Measurements from ENCODE around the gene MIER3.

The MIER3 gene

GRCh38 chr5:56971275-56971674, 19.4 kb upstream of the MIER3 start:
- no peak overlapping the region for H3K4me3 ChIP-seq (replicated peaks; ENCODE audit: insufficient read depth, low read length)
- no peak overlapping the region for H3K27ac ChIP-seq (replicated peaks)
- no peaks in the 10 kb centered on the region for H3K27me3 ChIP-seq (ENCODE audit: insufficient read depth, poor library complexity, severe bottlenecking)
- DNase-seq (ENCODE audit: low read depth in 1 of 2, low spot score in 1 of 2) = no peak
- TF ChIP-seq CTCF (IDR thresholded peaks at IDR 0.05; ENCODE audit: insufficient read depth, low read length) (no peak), REST (IDR thresholded peaks at IDR 0.05; ENCODE audit: insufficient replicate concordance, low read depth) (no peak), SPI1 (IDR thresholded peaks at IDR 0.05; ENCODE audit: borderline replicate concordance, low read depth) (no peak), POLR2AphosphoS5 (IDR thresholded peaks at IDR 0.05; ENCODE audit: low read depth) (no peak), GABPA (IDR thresholded peaks at IDR 0.05; ENCODE audit: low read depth) (no peak)

- TF ChIP-seq POLR2AphosphoS5 (IDR thresholded peaks at IDR 0.05; ENCODE audit: low read depth) = no peak
- no peak for TF ChIP-seq REST (IDR thresholded peaks at IDR 0.05; ENCODE audit: insufficient replicate concordance, low read depth)
- no peak for TF ChIP-seq GABPA (IDR thresholded peaks at IDR 0.05; ENCODE audit: low read depth)
- TF ChIP-seq CTCF (IDR thresholded peaks at IDR 0.05; ENCODE audit: insufficient read depth, low read length) = no peak
- no peak for TF ChIP-seq SPI1 (IDR thresholded peaks at IDR 0.05; ENCODE audit: borderline replicate concordance, low read depth)
- no peaks in the 10 kb centered on the region for H3K27me3 ChIP-seq (ENCODE audit: insufficient read depth, poor library complexity, severe bottlenecking)
Observed at GRCh38 chr5:56964173-56964572, 12.2 kb upstream of the MIER3 start.

GRCh38 chr5:56963246-56963645, 11.3 kb upstream of the MIER3 start:
- TF ChIP-seq SPI1 (IDR thresholded peaks at IDR 0.05; ENCODE audit: borderline replicate concordance, low read depth) = no peak
- TF ChIP-seq POLR2AphosphoS5 (IDR thresholded peaks at IDR 0.05; ENCODE audit: low read depth) = no peak
- TF ChIP-seq GABPA (IDR thresholded peaks at IDR 0.05; ENCODE audit: low read depth) = no peak
- TF ChIP-seq REST (IDR thresholded peaks at IDR 0.05; ENCODE audit: insufficient replicate concordance, low read depth) = no peak
- TF ChIP-seq CTCF (IDR thresholded peaks at IDR 0.05; ENCODE audit: insufficient read depth, low read length) = no peak
- H3K4me3 ChIP-seq (replicated peaks; ENCODE audit: insufficient read depth, low read length) = no peak overlapping the region
- no peaks in the 10 kb centered on the region for H3K27me3 ChIP-seq (ENCODE audit: insufficient read depth, poor library complexity, severe bottlenecking)
- no peak for DNase-seq (ENCODE audit: low read depth in 1 of 2, low spot score in 1 of 2)
- H3K27ac ChIP-seq (replicated peaks) = no peak overlapping the region

More at GRCh38 chr5:56964173-56964572, 12.2 kb upstream of the MIER3 start:
- no peak overlapping the region for H3K4me3 ChIP-seq (replicated peaks; ENCODE audit: insufficient read depth, low read length)
- no peak for DNase-seq (ENCODE audit: low read depth in 1 of 2, low spot score in 1 of 2)
- H3K27ac ChIP-seq (replicated peaks) = no peak overlapping the region

Measured in HL-60 (cell line).